Measurements from ENCODE around the gene COMMD7.

Gene COMMD7

GRCh38 chr20:32667027-32667426 is 76.2 kb downstream of the COMMD7 start:
- TF ChIP-seq, protein P1, sequence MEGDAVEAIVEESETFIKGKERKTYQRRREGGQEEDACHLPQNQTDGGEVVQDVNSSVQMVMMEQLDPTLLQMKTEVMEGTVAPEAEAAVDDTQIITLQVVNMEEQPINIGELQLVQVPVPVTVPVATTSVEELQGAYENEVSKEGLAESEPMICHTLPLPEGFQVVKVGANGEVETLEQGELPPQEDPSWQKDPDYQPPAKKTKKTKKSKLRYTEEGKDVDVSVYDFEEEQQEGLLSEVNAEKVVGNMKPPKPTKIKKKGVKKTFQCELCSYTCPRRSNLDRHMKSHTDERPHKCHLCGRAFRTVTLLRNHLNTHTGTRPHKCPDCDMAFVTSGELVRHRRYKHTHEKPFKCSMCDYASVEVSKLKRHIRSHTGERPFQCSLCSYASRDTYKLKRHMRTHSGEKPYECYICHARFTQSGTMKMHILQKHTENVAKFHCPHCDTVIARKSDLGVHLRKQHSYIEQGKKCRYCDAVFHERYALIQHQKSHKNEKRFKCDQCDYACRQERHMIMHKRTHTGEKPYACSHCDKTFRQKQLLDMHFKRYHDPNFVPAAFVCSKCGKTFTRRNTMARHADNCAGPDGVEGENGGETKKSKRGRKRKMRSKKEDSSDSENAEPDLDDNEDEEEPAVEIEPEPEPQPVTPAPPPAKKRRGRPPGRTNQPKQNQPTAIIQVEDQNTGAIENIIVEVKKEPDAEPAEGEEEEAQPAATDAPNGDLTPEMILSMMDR (IDR thresholded peaks at IDR 0.05; ENCODE audit: insufficient read depth, low read length, poor library complexity, severe bottlenecking) = no peak
- no peak overlapping the region for H3K4me3 ChIP-seq (replicated peaks; ENCODE audit: low read depth, low read length)
- DNase-seq (ENCODE audit: extremely low read depth, insufficient read length) = no peak
- no peaks in the 10 kb centered on the region for H3K27me3 ChIP-seq (replicated peaks; ENCODE audit: control insufficient read depth, insufficient read depth, low read length)
- no peaks in the 10 kb centered on the region for H3K36me3 ChIP-seq (ENCODE audit: control insufficient read depth, insufficient read depth, low read length)

- no peaks in the 10 kb centered on the region for H3K36me3 ChIP-seq (ENCODE audit: control insufficient read depth, insufficient read depth, low read length)
- TF ChIP-seq, protein P1 (IDR thresholded peaks at IDR 0.05; ENCODE audit: insufficient read depth, low read length, poor library complexity, severe bottlenecking) = no peak
- H3K4me3 ChIP-seq (replicated peaks; ENCODE audit: low read depth, low read length) = no peak overlapping the region
- DNase-seq (ENCODE audit: extremely low read depth, insufficient read length) = no peak
- no peaks in the 10 kb centered on the region for H3K27me3 ChIP-seq (replicated peaks; ENCODE audit: control insufficient read depth, insufficient read depth, low read length)
These were observed 78.5 kb downstream of the COMMD7 start for GRCh38 chr20:32664678-32665159.

DNA sequence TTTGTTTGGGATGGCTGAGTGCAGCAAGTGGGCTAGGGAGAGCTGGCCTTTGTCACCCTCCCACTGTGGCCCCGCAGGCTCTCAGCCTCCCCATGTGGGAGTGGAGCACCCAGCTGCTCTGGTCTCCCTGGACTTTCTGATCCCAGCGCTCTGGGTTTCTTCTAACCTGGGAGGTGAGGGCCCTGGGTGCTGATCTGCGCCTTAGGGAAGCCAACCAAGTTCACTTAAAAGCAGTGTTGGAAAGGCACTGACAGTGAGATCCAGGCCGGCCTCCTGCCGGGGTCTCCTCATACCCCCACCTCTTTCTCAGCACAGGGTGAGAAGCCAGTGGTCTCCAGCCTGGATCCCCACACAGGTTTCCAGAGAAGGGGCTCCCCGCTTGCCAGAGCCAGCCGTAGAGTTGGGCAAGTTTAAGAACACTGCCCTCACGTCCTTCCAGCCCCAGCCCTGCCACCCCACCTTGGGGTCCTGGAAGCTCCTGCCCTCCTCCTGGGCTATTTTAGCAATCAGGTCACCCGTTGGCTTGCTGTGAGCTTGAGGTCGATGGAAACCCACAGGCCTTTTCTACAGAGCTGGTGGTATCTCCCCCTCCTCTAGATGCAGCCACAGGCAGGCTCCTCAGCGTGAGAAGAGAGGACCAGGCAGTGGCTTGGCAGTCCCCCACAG is 79.1 kb downstream of the COMMD7 start:
- TF ChIP-seq, protein P1 (IDR thresholded peaks at IDR 0.05; ENCODE audit: insufficient read depth, low read length, poor library complexity, severe bottlenecking) = no peak
- Histone ChIP-seq H3K4me3 (replicated peaks; ENCODE audit: low read depth, low read length) (no peak overlapping the region), H3K36me3 (ENCODE audit: control insufficient read depth, insufficient read depth, low read length) (no peaks in the 10 kb centered on the region), H3K27me3 (replicated peaks; ENCODE audit: control insufficient read depth, insufficient read depth, low read length) (no peaks in the 10 kb centered on the region)
- DNase-seq (ENCODE audit: extremely low read depth, insufficient read length) = no peak

GRCh38 chr20:32663335-32664011 is 79.8 kb downstream of the COMMD7 start:
- no peaks in the 10 kb centered on the region for H3K36me3 ChIP-seq (ENCODE audit: control insufficient read depth, insufficient read depth, low read length)
- DNase-seq (ENCODE audit: extremely low read depth, insufficient read length) = no peak

DNA sequence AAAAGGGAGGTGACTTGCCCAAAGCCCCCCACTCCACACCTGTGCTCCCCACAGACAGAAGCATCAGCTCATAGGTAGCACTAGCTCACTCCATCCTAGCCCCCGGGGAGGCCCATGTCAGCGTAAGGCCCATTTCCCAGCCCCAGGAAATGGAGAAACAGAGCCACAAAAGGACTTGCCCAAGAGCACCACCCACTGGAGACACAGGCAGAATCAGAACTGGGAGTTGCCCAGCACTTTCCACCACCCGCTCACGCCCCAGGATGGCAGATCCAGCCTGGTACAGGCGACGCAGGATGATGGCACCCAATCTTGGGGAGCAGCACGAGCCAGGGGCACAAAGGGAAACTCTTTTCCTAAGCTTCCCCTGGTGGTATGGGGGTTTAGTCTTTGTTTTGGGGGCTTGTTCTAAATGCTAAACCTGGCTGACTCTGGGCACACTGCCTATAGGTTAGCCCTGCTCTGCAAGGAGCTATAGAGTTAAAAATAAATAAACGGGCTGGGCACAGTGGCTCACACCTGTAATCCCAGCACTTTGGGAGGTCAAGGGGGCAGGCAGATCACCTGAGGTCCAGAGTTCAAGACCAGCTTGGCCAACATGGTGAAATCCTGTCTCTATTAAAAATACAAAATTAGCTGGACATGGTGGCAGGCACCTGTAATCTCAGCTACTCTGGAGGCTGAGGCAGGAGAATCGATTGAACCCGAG is 81.3 kb downstream of the COMMD7 start:
- TF ChIP-seq, protein P1 (IDR thresholded peaks at IDR 0.05; ENCODE audit: insufficient read depth, low read length, poor library complexity, severe bottlenecking) = no peak
- no peaks in the 10 kb centered on the region for H3K27me3 ChIP-seq (replicated peaks; ENCODE audit: control insufficient read depth, insufficient read depth, low read length)

More at GRCh38 chr20:32663335-32664011, 79.8 kb downstream of the COMMD7 start:
- TF ChIP-seq, protein P1 (IDR thresholded peaks at IDR 0.05; ENCODE audit: insufficient read depth, low read length, poor library complexity, severe bottlenecking) = no peak
- Histone ChIP-seq H3K4me3 (replicated peaks; ENCODE audit: low read depth, low read length) (no peak overlapping the region), H3K27me3 (replicated peaks; ENCODE audit: control insufficient read depth, insufficient read depth, low read length) (no peaks in the 10 kb centered on the region)

More for the DNA sequence above, 81.3 kb downstream of the COMMD7 start:
- DNase-seq (ENCODE audit: extremely low read depth, insufficient read length) = no peak
- Histone ChIP-seq H3K36me3 (ENCODE audit: control insufficient read depth, insufficient read depth, low read length) (no peaks in the 10 kb centered on the region), H3K4me3 (replicated peaks; ENCODE audit: low read depth, low read length) (no peak overlapping the region)

All from GM06990 (cell line).